SJCRH30 (cell line): ENCODE measurements around the gene EDEM3. TPM values are rescaled to one million over a fixed set of nuclear protein-coding genes. Genes with fewer than 3 reads are reported as not detected.

Experiments used
- DNase-seq, 2 experiments: peaks; one replicate each; pipeline ENCODE4 v3.0.0-alpha.2; 2015 to 2020
- H3K27ac ChIP-seq: fragments of 250-450 bp; sonication (Bioruptor Pico); 2 replicates; pipeline ENCODE4 v1.5.1; 2020; ENCODE audit warnings: mild to moderate bottlenecking, moderate library complexity
- H3K27me3 ChIP-seq: fragments of 250-450 bp; sonication (Bioruptor Pico); 2 replicates; pipeline ENCODE4 v1.5.1; 2020; ENCODE audit warnings: mild to moderate bottlenecking, moderate library complexity
- H3K36me3 ChIP-seq: fragments of 250-450 bp; sonication (Bioruptor Pico); 2 replicates; pipeline ENCODE4 v1.5.1; 2020; ENCODE audit warnings: mild to moderate bottlenecking, moderate library complexity
- H3K4me1 ChIP-seq: fragments of 250-450 bp; sonication (Bioruptor Pico); 2 replicates; pipeline ENCODE4 v1.5.1; 2020; ENCODE audit warnings: mild to moderate bottlenecking, moderate library complexity
- H3K4me3 ChIP-seq: fragments of 250-450 bp; sonication (Bioruptor Pico); 2 replicates; pipeline ENCODE4 v1.5.1; 2020; ENCODE audit warnings: mild to moderate bottlenecking, moderate library complexity
- H3K9me3 ChIP-seq: fragments of 250-450 bp; sonication (Bioruptor Pico); replicated peaks from 2 replicates; pipeline ENCODE4 v1.5.1; 2020; ENCODE audit warnings: mild to moderate bottlenecking, moderate library complexity
- total RNA-seq: library from RNA; depleted of rRNA; stranded (reverse); fragments of >200 nt; shearing (Covaris generic); gene quantifications from 2 replicates; pipeline ENCODE4 v1.2.3, GENCODE V29; 2014

EDEM3 gene
- total RNA-seq, 1 experiment from 2014 or later = 12.7 TPM

DNA sequence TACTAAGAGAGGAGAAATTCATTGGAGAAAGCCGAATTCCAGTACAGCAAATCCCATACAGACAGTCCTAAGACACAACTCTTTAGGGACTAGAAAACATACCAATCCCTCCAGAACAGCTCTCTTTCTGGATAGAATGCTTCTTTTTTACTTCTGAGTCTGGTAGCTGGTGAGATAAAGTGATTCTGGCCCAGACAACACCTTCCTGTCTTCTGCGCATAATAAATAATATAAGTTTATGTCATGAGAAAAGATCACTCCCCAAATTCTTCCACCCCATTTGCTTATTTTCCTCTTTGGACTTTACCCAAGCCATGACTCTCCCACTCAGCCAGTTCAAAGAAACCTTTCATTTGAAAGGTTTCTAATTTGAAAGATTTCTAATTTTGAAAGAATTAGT is 98.4 kb downstream of the EDEM3 start:
- H3K27me3 ChIP-seq = no peaks in the 10 kb centered on the region
- no peaks in the 10 kb centered on the region for H3K4me1 ChIP-seq
- no peak overlapping the region for H3K4me3 ChIP-seq
- H3K36me3 ChIP-seq = no peaks in the 10 kb centered on the region
- no peak overlapping the region for H3K27ac ChIP-seq
- H3K9me3 ChIP-seq = no peaks in the 10 kb centered on the region
- no peak for DNase-seq

DNA sequence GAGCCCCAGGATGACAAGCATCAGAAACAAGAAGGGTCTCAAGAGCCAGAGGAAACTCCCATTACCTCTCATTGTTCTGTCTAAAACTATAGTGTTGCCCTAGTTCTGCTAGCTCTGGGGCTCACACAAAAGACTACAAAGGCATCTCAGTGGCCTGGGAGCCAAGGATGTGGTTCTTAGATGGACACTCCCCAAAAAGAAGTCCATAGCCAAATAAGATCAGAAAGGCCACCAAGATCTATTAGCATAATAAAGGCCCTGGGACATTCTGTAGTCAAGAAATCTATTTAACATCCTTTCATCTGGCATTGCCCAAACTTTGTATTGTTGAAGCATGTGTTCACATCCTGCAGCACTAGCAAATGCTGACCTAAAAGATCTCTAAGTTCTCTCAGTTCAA is 99.5 kb downstream of the EDEM3 start:
- no peak overlapping the region for H3K27ac ChIP-seq
- H3K36me3 ChIP-seq = no peaks in the 10 kb centered on the region
- no peak for DNase-seq
- no peaks in the 10 kb centered on the region for H3K27me3 ChIP-seq
- no peaks in the 10 kb centered on the region for H3K9me3 ChIP-seq
- no peak overlapping the region for H3K4me3 ChIP-seq
- H3K4me1 ChIP-seq = no peaks in the 10 kb centered on the region

DNA sequence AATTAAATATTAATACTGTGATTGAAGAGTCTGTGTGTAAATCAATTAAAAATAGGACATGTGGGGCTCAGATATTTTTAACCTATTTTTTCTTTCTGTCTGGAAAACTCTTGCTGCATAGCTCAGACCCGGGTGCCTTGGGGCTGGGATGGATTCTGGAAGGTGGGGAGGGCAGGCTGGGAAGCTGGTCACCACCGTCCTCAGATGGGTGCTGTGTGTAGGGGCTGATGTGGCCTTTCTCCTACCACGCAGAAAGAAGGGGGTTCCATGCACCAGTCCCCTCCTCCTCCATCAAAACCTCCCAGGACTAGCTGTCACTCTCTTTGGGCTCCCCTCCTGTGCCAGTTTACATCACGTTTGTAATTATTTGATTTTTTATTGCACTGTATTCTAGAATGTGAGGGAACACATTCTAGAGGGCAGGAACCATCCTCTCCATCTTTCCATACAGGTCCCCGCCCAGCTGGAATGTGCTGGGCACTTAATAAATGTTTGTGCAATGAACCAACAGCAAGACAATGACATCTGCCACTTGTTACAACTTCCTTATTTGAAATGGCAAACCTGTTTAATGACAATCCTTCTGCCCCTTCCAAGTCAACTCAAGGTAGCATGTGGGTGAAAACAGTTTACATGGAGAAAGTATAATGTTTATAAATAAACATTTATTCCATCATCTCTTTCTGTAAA is 104.3 kb downstream of the EDEM3 start:
- Histone ChIP-seq H3K36me3 (no peaks in the 10 kb centered on the region), H3K4me1 (no peaks in the 10 kb centered on the region), H3K9me3 (no peaks in the 10 kb centered on the region), H3K27me3 (no peaks in the 10 kb centered on the region), H3K27ac (no peak overlapping the region), H3K4me3 (no peak overlapping the region)
- DNase-seq = no peak

DNA sequence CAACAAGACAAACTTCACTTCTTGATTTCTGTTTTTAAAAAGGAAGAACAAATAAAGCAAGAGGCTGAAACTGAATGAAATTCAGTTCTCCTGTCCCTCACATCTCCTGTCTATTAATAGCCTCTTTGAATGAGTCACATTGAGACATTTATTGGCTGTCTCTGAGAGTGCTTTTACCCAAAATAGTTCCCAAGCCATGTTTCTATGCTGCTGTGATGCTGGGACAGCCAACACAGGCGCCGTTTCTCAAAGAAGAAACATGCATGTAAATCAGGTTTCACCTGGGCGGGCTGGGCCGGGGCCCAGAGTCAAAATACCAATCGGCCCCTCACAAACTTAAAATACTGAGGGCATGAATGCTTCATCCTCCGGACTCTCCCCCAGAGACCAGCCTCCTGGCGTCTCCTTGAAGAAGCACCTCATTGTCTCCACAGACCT is 105.2 kb downstream of the EDEM3 start:
- Histone ChIP-seq H3K9me3 (no peaks in the 10 kb centered on the region), H3K36me3 (no peaks in the 10 kb centered on the region), H3K27me3 (no peaks in the 10 kb centered on the region), H3K27ac (no peak overlapping the region), H3K4me3 (no peak overlapping the region), H3K4me1 (no peaks in the 10 kb centered on the region)
- DNase-seq = no peak

DNA sequence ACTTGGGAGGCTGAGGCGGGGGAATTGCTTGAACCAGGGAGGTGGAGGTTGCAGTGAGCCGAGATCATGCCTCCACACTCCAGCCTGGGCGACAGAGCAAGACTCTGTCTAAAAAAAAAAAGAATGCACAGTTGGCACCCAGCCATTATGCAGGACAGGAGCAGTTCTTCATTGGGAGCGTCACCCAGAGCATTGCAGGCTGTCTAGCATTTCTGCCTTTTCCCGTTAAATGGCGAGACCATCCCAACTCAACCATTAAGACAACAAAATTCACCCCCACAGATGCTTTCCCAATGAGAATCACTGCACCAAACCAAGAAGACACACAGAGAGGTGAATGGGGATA is 105.8 kb downstream of the EDEM3 start:
- Histone ChIP-seq H3K4me3 (no peak overlapping the region), H3K4me1 (no peaks in the 10 kb centered on the region), H3K27ac (no peak overlapping the region), H3K27me3 (no peaks in the 10 kb centered on the region), H3K9me3 (no peaks in the 10 kb centered on the region), H3K36me3 (no peaks in the 10 kb centered on the region)
- no peak for DNase-seq

DNA sequence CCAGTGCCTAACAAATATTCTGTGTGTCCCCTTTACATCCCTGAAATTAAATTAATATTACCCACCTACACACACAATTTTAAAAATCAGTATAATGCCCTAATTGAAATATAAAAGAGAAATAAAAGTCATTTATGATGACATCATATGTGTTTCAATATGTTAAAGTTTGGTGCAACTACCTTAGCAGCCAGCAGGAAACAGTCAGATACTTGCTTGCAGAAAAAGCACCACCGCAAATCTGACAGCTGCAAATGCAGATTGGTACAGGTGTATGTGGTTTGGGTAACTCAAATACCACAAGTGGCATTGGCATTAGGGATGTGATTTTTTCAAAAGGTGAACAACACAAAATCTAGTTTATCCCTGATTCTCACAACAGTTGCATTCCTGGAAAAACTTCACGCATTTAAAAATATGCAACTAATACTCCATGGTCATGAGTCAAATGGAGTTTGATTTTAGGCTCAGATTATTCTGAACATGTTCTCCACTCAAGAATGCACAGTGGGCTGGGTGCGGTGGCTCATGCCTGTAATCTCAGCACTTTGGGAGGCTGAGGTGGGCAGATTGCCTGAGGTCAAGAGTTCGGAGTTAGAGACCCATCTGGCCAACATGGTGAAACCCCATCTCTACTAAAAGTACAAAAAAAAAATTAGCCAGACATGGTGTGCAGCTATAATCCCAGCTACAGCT is 106.3 kb downstream of the EDEM3 start:
- H3K27ac ChIP-seq = no peak overlapping the region
- no peaks in the 10 kb centered on the region for H3K36me3 ChIP-seq
- H3K9me3 ChIP-seq = no peaks in the 10 kb centered on the region
- no peaks in the 10 kb centered on the region for H3K27me3 ChIP-seq
- DNase-seq = no peak
- no peak overlapping the region for H3K4me3 ChIP-seq
- no peaks in the 10 kb centered on the region for H3K4me1 ChIP-seq

DNA sequence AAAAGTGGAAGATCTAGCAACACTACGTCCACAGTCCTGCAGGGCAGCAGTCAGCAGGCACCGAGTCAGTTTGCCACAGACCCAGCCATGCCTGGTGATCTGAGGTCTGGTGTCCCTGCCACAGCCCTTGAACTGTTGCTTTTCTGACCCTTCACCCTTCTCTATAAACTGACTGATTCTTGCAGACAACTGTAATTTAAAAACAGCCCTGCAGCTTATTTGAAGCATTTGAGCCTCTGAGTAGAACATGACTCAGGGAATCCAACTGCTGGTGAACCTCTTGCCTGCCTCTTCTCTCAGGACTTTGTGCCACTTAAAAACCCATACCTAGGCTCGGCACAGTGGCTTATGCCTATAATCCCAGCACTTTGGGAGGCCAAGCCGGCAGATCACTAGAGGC is 107.2 kb downstream of the EDEM3 start:
- no peak overlapping the region for H3K4me3 ChIP-seq
- no peaks in the 10 kb centered on the region for H3K36me3 ChIP-seq
- no peak for DNase-seq
- no peaks in the 10 kb centered on the region for H3K4me1 ChIP-seq
- no peaks in the 10 kb centered on the region for H3K27me3 ChIP-seq
- H3K27ac ChIP-seq = no peak overlapping the region
- no peaks in the 10 kb centered on the region for H3K9me3 ChIP-seq

DNA sequence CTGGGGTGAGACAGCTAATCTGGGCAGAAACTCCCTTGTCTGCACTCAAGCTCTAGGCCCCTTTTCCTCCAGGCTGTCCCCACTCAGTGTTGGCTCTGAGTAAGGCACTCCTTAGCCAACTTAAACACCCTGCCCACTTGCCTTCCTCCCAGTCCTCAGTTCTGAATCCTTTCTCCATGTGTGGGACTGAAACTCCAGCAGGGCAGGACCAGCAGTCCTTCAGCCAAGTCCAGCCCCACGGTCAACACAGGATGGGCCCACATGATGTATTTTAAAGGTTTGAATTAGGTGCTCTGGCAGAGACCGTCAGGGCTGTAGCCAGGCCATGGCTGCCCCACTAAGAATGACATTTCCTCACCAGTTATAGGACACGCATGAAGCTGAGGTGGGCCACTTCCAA is 107.8 kb downstream of the EDEM3 start:
- Histone ChIP-seq H3K4me3 (no peak overlapping the region), H3K27me3 (no peaks in the 10 kb centered on the region), H3K36me3 (no peaks in the 10 kb centered on the region), H3K27ac (no peak overlapping the region), H3K9me3 (no peaks in the 10 kb centered on the region), H3K4me1 (no peaks in the 10 kb centered on the region)
- DNase-seq = no peak

DNA sequence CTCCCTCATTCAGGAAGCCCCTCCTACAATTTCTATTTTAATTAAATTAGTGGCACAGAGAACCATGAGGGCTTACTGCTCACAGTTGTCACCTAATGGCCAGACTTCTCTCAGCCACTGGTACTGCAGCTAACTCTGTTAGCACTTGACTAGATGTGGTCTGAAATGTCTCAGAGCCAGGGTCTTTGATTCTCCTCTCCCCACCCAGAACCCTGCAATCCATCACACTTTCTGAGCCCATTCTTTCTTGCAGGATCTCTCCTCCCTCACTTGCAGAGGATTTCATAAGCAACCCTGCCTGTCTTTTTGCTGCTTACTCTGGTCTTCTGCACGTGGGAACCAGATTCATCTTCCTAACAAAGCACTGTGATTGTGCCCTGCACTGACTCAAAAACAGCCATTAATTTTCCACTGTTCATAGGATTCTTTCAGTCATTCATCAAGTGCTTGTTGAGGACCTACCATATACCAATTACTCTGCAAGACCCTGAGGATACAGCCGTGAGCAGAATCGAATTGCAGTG is 108.4 kb downstream of the EDEM3 start:
- Histone ChIP-seq H3K27ac (no peak overlapping the region), H3K27me3 (no peaks in the 10 kb centered on the region), H3K36me3 (no peaks in the 10 kb centered on the region), H3K9me3 (no peaks in the 10 kb centered on the region), H3K4me1 (no peaks in the 10 kb centered on the region), H3K4me3 (no peak overlapping the region)
- no peak for DNase-seq

DNA sequence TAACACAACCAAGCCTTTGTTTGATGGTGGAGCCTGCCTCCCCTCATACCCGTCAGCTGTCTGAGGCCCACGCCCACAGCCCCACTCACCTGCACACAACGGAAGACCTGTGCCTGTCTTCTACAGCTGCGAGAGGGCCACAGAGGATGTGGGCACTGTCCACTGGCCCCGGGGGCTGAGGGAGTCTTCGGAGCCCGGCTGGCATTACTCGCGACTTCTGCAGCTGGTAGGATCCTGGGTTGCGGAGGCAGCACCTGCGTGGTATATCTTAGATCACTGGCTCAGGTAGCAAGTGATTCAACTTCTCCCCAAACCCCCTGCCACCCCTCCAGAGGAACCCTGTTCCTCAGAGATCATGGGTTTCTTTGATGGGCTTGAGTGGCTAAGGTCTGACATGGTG is 109.9 kb downstream of the EDEM3 start:
- H3K9me3 ChIP-seq = no peaks in the 10 kb centered on the region
- no peaks in the 10 kb centered on the region for H3K4me1 ChIP-seq
- H3K27me3 ChIP-seq = no peaks in the 10 kb centered on the region
- H3K27ac ChIP-seq = no peak overlapping the region
- DNase-seq = no peak
- H3K4me3 ChIP-seq = no peak overlapping the region
- no peaks in the 10 kb centered on the region for H3K36me3 ChIP-seq

DNA sequence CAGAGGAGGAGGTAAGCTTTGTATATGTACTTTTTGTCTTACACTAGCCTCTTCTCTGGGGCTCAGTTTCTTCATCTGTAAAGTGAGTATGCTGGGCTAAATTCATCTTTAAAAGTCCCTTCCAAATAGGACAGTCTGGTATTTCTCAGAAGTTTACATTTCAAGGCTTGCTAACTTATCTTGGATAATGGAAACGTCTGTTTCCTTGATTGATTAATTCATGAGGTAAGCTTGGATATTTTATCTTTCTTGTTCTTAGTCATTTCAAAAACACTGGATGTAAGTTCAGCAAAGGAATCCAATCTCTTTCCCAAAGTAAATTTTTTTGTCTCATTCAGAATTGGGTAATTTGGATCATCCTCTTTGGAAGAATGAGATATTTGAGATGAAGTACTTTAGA is 111.0 kb downstream of the EDEM3 start:
- H3K4me1 ChIP-seq = no peaks in the 10 kb centered on the region
- no peak overlapping the region for H3K27ac ChIP-seq
- H3K9me3 ChIP-seq = no peaks in the 10 kb centered on the region
- H3K36me3 ChIP-seq = no peaks in the 10 kb centered on the region
- H3K27me3 ChIP-seq = no peaks in the 10 kb centered on the region
- no peak overlapping the region for H3K4me3 ChIP-seq
- DNase-seq = no peak

DNA sequence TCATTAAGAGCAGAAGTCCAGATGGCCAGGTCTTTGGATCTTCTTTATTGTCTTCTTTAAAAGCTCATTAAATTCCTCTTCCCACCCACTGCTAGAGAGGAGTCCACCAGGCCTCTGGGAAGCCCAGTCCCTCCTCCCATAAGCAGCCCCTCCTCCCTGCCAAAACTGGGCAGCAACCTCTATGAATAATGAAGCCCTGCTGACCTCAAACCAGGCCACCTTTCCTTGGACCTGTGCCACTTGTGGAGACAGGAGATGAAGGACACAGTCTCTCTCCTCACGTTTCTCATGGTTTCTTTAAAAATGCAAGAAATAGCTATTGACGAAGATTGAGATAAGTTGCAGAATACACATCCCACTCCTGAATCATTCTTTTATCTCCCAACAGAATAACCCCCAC is 112.8 kb downstream of the EDEM3 start:
- Histone ChIP-seq H3K4me3 (no peak overlapping the region), H3K36me3 (no peaks in the 10 kb centered on the region), H3K27ac (no peak overlapping the region), H3K27me3 (no peaks in the 10 kb centered on the region), H3K9me3 (no peaks in the 10 kb centered on the region), H3K4me1 (no peaks in the 10 kb centered on the region)
- no peak for DNase-seq

DNA sequence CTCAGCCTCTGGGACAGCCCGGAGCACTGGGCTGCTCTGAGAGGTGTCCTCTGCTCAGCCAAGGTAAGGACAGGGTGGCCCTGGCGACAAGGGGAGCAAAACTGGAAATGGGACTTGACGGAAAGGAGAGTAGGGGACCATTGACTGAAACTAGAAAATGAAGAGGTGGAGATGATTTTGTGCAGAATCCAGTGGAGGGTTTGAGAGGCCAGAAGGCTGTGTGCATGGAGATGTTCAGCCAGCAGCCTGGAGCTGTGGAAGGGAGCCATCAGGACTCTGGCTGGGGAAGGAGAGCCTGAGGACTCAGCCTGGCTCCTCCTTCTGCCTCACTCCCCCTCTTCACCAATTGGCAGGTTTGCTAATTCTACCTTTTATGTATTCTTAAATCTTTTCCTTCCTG is 114.2 kb downstream of the EDEM3 start:
- no peaks in the 10 kb centered on the region for H3K27me3 ChIP-seq
- no peak overlapping the region for H3K27ac ChIP-seq
- H3K4me3 ChIP-seq = no peak overlapping the region
- no peaks in the 10 kb centered on the region for H3K36me3 ChIP-seq
- no peaks in the 10 kb centered on the region; the same call in 1 of the 2 replicates for H3K4me1 ChIP-seq
- no peaks in the 10 kb centered on the region for H3K9me3 ChIP-seq
- no peak for DNase-seq
